Measurements from ENCODE around the gene GABRB3. TPM values are rescaled to one million over a fixed set of nuclear protein-coding genes. Genes with fewer than 3 reads are reported as not detected.

Gene GABRB3
- total RNA-seq, 1 donor from 2014 or later: not detected

DNA sequence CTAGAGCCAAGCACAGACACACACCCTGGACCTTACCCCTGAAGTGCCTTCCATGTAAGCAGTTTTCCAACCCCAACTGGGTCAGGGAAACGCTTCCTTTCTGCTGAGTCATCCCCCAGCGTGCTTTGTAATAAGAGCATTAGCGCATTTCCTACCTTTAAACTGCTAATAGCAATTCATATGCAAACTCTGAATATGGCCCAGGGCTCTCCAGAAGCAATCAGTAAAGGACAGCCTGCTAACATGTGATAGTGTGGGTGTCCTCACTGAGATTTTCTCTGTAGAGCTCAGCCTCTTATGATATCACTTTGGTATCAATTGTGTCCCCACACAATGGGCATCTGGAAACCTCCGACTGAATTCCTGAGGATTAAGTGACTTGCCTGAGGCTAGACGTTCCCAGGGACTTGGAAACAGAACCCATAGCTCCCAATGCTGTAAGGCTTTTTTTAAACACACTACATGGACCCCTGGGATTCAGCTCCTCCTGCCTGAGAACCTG, 5.6 kb downstream of the GABRB3 start:
- H3K4me1 Mint-ChIP-seq (ENCODE audit: low read depth): no peaks in the 10 kb centered on the region
- H3K4me3 Mint-ChIP-seq: no peak overlapping the region
- no peaks in the 10 kb centered on the region for H3K36me3 Mint-ChIP-seq (ENCODE audit: low read depth)
- no peak overlapping the region for H3K27ac Mint-ChIP-seq
- H3K9me3 Mint-ChIP-seq: peaks cover 12% of the 10 kb centered on the region
- intact Hi-C loops (cut with micrococcal nuclease): no loop called here
- no peak for DNase-seq (ENCODE audit: low spot score)
- peaks cover 9% of the 10 kb centered on the region for H3K27me3 Mint-ChIP-seq (ENCODE audit: insufficient read depth)

DNA sequence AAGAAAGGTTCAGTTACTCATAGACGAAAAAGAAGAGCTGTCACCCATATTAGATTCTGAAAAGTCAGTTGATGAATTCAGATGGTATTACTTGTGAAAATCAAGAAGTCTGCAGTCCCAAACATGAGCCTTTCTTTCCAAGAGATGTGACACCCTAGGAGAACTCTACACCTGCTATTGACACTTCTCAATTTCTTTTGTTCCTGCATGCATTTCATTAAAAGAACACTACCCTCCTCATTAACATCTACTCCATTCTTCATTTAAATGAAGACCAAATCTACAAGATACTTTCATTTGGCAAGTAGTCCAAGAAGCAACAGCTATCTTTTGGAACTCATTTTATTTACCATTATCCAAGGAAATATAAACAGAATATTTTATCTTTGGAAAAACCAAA, 6.6 kb downstream of the GABRB3 start:
- Mint-ChIP-seq H3K27me3 (ENCODE audit: insufficient read depth) (peaks cover 2% of the 10 kb centered on the region), H3K4me3 (no peak overlapping the region), H3K4me1 (ENCODE audit: low read depth) (no peaks in the 10 kb centered on the region), H3K9me3 (peaks cover 12% of the 10 kb centered on the region), H3K27ac (no peak overlapping the region), H3K36me3 (ENCODE audit: low read depth) (no peaks in the 10 kb centered on the region)
- DNase-seq (ENCODE audit: low spot score): no peak
- intact Hi-C loops (cut with micrococcal nuclease): no loop called here

DNA sequence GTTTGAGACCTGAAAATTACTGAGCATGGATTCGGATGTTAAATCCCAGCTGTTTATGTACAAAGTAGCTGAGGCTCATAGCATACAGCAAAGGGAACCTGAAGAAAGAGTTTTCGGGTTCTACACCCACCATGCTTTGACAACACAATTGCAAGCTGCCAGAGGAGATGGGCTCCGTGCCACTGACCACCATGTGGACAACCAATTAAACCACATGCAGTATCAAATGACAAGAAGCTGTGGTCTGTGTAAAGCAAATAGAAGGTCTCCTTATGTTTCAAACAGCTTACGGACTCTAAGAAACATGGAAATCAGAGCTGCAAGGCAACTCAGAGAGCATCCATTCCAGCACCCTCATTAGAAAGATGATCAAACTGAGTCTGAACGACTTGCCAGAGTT, 12.9 kb downstream of the GABRB3 start:
- intact Hi-C loops (cut with micrococcal nuclease): no loop called here
- no peak overlapping the region for H3K4me3 Mint-ChIP-seq
- H3K36me3 Mint-ChIP-seq (ENCODE audit: low read depth): no peaks in the 10 kb centered on the region
- H3K27ac Mint-ChIP-seq: no peak overlapping the region
- peaks cover 19% of the 10 kb centered on the region for H3K9me3 Mint-ChIP-seq
- no peaks in the 10 kb centered on the region for H3K27me3 Mint-ChIP-seq (ENCODE audit: insufficient read depth)
- H3K4me1 Mint-ChIP-seq (ENCODE audit: low read depth): no peaks in the 10 kb centered on the region
- no peak for DNase-seq (ENCODE audit: low spot score)

DNA sequence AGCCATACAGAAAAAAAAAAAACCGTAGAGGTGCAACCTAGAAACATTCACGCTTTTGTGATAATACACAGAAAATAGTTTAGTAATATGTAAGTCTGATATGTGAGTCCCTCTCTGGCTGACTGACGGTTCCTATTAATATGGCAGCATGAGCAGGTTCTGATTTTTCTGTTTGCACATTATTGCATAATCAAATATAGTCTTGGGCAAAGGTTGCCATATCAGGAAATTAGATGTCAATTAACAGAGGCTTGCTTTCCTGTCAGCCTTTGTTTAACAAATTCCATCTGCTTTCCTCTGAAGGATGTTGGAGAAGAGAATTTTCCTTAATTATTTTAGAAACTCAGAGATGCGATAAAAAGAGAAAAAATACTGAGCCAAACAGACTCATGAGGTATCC, 14.8 kb downstream of the GABRB3 start:
- no peaks in the 10 kb centered on the region for H3K4me1 Mint-ChIP-seq (ENCODE audit: low read depth)

DNA sequence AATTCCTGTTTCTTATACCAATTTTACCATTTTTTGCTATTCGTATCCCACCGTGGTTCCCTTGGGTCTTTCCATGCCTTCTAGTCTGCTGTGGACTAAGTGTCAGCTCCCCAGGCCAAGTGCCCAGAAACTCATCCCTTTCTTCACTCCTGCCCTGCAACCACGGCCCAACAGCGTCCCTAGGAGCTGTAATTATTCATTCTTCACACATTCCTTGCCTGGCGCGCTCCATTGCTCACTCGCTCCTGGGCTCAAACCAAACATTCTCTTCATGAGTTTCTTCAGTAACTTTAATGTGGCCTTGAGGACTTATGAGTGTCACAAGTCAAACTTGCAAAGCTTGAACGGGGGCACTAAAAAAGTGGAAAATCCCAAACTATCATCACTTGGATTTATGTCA, 15.7 kb downstream of the GABRB3 start:
- Mint-ChIP-seq H3K9me3 (peaks cover 36% of the 10 kb centered on the region), H3K4me3 (no peak overlapping the region), H3K36me3 (ENCODE audit: low read depth) (no peaks in the 10 kb centered on the region), H3K4me1 (ENCODE audit: low read depth) (no peaks in the 10 kb centered on the region), H3K27ac (no peak overlapping the region), H3K27me3 (ENCODE audit: insufficient read depth) (no peaks in the 10 kb centered on the region)
- DNase-seq (ENCODE audit: low spot score): no peak
- intact Hi-C loops (cut with micrococcal nuclease): no loop called here

More for the DNA sequence above, 14.8 kb downstream of the GABRB3 start:
- H3K4me3 Mint-ChIP-seq: no peak overlapping the region
- intact Hi-C loops (cut with micrococcal nuclease): no loop called here
- no peak for DNase-seq (ENCODE audit: low spot score)
- H3K36me3 Mint-ChIP-seq (ENCODE audit: low read depth): no peaks in the 10 kb centered on the region
- no peaks in the 10 kb centered on the region for H3K27me3 Mint-ChIP-seq (ENCODE audit: insufficient read depth)
- no peak overlapping the region for H3K27ac Mint-ChIP-seq
- peaks cover 35% of the 10 kb centered on the region for H3K9me3 Mint-ChIP-seq

DNA sequence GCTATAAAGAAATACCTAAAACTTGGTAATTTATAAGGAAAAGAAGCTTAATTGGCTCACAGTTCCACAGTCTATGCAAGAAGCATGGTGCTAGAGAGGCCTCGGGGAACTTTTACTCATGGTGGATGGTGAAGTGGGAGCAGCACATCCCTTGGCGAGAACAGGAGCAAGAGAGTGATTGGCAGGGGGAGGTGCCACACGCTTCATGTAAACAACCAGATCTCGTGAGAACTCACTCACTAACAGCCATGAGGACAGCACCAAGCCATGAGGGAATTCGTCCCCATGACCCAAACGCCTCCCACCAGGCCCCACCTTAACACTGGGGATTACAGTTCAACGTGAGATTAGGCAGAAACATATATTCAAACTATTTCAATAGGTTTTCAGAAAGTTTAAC, 28.0 kb downstream of the GABRB3 start:
- Mint-ChIP-seq H3K27ac (no peak overlapping the region), H3K36me3 (ENCODE audit: low read depth) (no peaks in the 10 kb centered on the region), H3K9me3 (peaks cover 36% of the 10 kb centered on the region), H3K27me3 (ENCODE audit: insufficient read depth) (no peaks in the 10 kb centered on the region), H3K4me1 (ENCODE audit: low read depth) (no peaks in the 10 kb centered on the region), H3K4me3 (no peak overlapping the region)
- no peak for DNase-seq (ENCODE audit: low spot score)
- intact Hi-C loops (cut with micrococcal nuclease): no loop called here

DNA sequence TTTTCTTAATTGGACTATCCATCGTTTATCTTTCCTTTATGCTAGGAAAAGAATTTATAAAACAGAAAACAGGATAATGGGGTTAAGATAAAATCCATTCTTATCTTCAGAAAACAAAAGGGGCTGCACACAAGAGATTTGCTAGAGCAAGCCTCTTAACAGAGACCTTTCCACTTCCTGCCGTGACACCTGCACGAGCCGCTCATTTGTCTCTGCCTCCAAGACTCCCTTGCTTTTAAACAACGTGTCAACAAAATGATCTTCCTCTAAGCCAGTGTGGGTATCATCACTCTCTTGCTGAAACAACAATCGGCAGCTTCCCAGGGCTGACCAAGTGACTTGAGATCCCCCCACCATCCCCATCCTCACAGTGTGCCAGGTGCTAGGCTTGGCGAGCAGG, 33.1 kb downstream of the GABRB3 start:
- Mint-ChIP-seq H3K27me3 (ENCODE audit: insufficient read depth) (no peaks in the 10 kb centered on the region), H3K36me3 (ENCODE audit: low read depth) (no peaks in the 10 kb centered on the region), H3K4me1 (ENCODE audit: low read depth) (no peaks in the 10 kb centered on the region), H3K9me3 (peaks cover 44% of the 10 kb centered on the region), H3K27ac (no peak overlapping the region), H3K4me3 (no peak overlapping the region)
- DNase-seq (ENCODE audit: low spot score): no peak
- intact Hi-C loops (cut with micrococcal nuclease): no loop called here

DNA sequence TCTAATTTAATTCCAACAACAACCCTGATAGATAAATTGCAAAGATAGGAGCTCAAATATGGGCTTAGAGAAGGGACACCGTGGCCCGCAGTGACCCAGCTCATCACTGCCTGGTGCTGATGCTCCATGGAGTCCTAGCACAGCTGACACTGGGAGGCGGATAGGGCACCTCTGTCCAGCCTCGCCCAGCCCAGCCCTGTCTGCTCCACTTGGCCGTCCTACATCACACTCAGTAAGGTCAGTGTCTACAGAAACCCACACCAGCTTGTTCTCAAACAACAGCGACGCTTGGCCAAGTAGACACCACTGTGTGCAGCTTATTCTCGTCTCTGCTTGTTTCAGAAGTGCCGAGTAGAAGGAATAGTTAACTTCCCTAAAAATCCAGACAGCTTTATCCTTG, 33.9 kb downstream of the GABRB3 start:
- Mint-ChIP-seq H3K4me1 (ENCODE audit: low read depth) (no peaks in the 10 kb centered on the region), H3K27ac (no peak overlapping the region), H3K27me3 (ENCODE audit: insufficient read depth) (no peaks in the 10 kb centered on the region), H3K4me3 (no peak overlapping the region), H3K9me3 (peaks cover 44% of the 10 kb centered on the region), H3K36me3 (ENCODE audit: low read depth) (no peaks in the 10 kb centered on the region)
- DNase-seq (ENCODE audit: low spot score): no peak
- intact Hi-C loops (cut with micrococcal nuclease): no loop called here

DNA sequence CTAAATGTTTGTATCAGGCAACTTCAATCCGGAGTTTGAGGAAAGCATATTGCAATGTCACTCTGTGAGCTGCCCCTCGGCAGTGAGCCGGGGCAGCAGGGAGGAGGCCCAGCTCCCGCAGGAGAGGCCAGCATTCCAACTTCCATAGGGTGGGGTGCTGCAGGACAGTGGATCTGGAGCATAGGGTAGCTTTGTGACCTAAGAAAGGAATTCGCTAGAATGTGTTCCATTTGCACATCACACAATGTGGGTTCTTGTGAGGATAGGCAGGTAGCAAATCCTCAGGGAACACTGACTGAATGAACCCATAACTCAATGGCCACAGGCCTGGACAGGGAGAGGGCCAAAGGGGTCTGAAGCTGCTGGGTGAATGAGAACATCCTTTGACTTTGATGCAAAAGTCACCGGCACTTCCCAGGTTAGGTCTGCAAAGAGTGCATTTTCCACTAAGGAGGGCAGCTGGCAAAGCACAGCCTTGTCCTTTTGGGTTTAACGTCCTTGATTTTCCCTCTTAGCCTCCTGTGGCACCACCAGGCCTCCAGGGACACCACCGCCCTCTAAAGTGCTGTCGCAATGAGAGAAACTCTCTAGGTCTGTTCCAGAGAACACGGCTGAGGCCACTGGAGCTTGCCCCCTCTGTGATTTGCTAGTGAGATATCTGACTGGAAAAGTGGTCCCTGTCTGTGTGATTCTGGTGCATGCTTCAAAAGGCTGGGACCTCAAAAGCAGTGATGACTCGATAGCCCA, 36.2 kb downstream of the GABRB3 start:
- H3K9me3 Mint-ChIP-seq: peaks cover 35% of the 10 kb centered on the region
- H3K4me1 Mint-ChIP-seq (ENCODE audit: low read depth): no peaks in the 10 kb centered on the region
- H3K27me3 Mint-ChIP-seq (ENCODE audit: insufficient read depth): no peaks in the 10 kb centered on the region
- no peak for DNase-seq (ENCODE audit: low spot score)
- no peaks in the 10 kb centered on the region for H3K36me3 Mint-ChIP-seq (ENCODE audit: low read depth)
- H3K4me3 Mint-ChIP-seq: no peak overlapping the region
- no peak overlapping the region for H3K27ac Mint-ChIP-seq
- intact Hi-C loops (cut with micrococcal nuclease): no loop called here

DNA sequence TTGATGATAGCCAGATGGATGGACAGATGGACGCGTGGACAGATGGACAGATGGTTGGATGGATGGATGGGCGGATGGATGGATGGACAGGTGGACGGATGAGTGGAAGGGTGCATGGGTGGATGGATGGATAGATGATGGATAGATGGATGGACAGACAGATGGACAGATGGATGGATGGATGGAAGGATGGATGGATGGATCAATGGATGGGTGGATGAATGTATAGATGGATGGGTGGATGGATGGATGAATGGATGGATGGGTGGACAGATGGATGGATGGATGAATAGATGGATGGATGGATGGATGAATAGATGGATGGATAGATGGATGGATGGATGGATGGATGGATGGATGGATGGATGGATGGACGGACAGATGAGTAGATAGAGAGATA, 40.9 kb downstream of the GABRB3 start:
- Mint-ChIP-seq H3K27me3 (ENCODE audit: insufficient read depth) (no peaks in the 10 kb centered on the region), H3K4me1 (ENCODE audit: low read depth) (no peaks in the 10 kb centered on the region), H3K4me3 (no peak overlapping the region), H3K9me3 (peaks cover 44% of the 10 kb centered on the region), H3K36me3 (ENCODE audit: low read depth) (no peaks in the 10 kb centered on the region), H3K27ac (no peak overlapping the region)
- no peak for DNase-seq (ENCODE audit: low spot score)
- intact Hi-C loops (cut with micrococcal nuclease): no loop called here

DNA sequence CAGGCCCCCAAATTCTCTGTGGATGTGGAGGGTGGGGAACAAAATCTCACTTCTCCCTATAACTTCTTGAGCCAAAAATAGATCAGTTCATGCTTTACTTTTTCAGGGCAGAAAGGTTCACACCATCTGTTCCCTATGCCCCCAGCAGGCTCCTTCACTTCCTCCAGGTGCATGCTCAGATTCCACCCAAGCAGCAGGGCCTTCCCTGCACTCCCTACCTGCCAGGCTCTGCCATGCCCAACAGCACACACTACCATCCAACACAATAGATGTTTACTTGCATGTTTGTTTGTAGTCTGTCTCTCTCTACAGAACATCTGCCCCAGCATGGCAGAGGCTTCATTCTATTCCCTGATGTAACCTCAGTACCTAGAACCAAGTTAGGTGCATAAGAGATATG, 43.3 kb downstream of the GABRB3 start:
- Mint-ChIP-seq H3K4me3 (no peak overlapping the region), H3K27me3 (ENCODE audit: insufficient read depth) (no peaks in the 10 kb centered on the region), H3K36me3 (ENCODE audit: low read depth) (no peaks in the 10 kb centered on the region), H3K27ac (no peak overlapping the region), H3K9me3 (peaks cover 43% of the 10 kb centered on the region), H3K4me1 (ENCODE audit: low read depth) (no peaks in the 10 kb centered on the region)
- intact Hi-C loops (cut with micrococcal nuclease): no loop called here
- no peak for DNase-seq (ENCODE audit: low spot score)

DNA sequence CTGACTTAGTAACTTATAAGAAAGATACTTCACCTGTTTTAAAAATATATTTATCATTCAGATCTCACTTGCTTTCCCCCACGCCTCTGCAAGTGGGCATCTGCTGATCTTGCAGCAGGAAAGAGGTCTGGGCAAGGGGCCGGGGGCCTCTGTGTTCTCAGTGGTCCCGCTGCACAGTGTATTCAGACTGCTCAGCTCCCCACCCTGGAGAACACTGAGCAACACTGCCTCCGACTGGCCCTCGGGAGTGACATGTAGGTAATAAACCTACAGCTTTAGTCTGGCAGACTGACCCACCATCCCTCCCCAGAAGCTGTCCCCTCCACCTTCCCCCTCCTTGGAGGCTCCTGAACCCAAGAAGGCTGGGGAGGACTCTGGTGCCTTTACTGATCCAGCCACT, 43.8 kb downstream of the GABRB3 start:
- no peak overlapping the region for H3K27ac Mint-ChIP-seq
- no peaks in the 10 kb centered on the region for H3K4me1 Mint-ChIP-seq (ENCODE audit: low read depth)
- H3K9me3 Mint-ChIP-seq: peaks cover 45% of the 10 kb centered on the region
- no peaks in the 10 kb centered on the region for H3K36me3 Mint-ChIP-seq (ENCODE audit: low read depth)
- intact Hi-C loops (cut with micrococcal nuclease): no loop called here
- H3K27me3 Mint-ChIP-seq (ENCODE audit: insufficient read depth): no peaks in the 10 kb centered on the region
- H3K4me3 Mint-ChIP-seq: no peak overlapping the region
- DNase-seq (ENCODE audit: low spot score): no peak

DNA sequence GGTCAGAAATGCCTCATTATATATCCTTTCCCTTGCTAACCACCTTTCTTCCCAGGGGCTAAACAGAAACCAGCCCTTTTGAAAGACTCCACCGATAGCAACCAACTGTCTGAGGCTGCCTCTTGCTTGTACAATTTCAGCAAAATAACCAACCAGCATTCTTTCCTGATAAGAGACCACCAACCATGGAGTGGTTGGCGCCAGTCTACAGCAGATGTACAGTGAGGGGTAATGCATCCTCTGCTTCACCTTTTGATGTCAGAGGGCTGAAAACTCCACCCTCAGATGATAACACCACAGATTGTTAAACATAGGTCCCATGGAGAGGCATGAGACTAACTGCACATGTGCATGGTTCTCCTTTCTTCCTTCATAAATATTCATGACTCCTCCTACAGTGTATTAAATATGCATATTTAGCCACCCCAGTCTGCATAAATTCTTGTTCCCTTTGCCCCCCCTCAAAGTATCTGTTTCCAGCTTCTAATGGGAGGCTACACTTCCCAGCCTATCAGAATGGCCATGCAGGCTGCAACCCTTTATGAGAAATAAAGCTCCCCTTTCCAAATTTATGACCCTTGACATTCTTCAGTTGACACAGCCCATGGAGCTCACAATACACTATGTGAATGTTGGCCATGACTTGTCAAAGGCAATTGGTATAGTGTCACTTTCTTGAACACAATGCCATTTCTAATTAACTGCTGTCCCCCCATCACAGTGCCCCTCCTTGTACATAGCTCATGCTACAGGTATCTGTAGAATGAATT, 48.3 kb downstream of the GABRB3 start:
- no peak overlapping the region for H3K4me3 Mint-ChIP-seq
- no peak overlapping the region for H3K27ac Mint-ChIP-seq

More for the DNA sequence above, 48.3 kb downstream of the GABRB3 start:
- Mint-ChIP-seq H3K4me1 (ENCODE audit: low read depth) (no peaks in the 10 kb centered on the region), H3K9me3 (peaks cover 31% of the 10 kb centered on the region), H3K36me3 (ENCODE audit: low read depth) (no peaks in the 10 kb centered on the region), H3K27me3 (ENCODE audit: insufficient read depth) (no peaks in the 10 kb centered on the region)
- intact Hi-C loops (cut with micrococcal nuclease): no loop called here
- no peak for DNase-seq (ENCODE audit: low spot score)
